HepG2 (cell line): ENCODE measurements around the gene ITGB1. TPM values are rescaled to one million over a fixed set of nuclear protein-coding genes. Genes with fewer than 3 reads are reported as not detected.

ENCODE experiments used
- ATM ChIP-seq: fragments of 450-650 bp; IDR thresholded peaks from 2 replicates; pipeline ENCODE4 v1.7.1; 2017; ENCODE audit warnings: mild to moderate bottlenecking, borderline replicate concordance
- BCL6 ChIP-seq: IDR thresholded peaks from 2 replicates; pipeline ENCODE4 v1.6.1; 2016; ENCODE audit warnings: missing genetic modification reagents, missing compliant biosample characterization
- ELF1 ChIP-seq: sonication (generic); formaldehyde crosslinking; IDR thresholded peaks from 2 replicates; pipeline ENCODE4 v1.4.0; 2020; ENCODE audit warnings: missing genetic modification reagents
- GATAD2A ChIP-seq: IDR thresholded peaks from 2 replicates; pipeline ENCODE4 v1.6.1; 2016
- HMG20A ChIP-seq: IDR thresholded peaks from 2 replicates; pipeline ENCODE4 v1.6.1; 2016; ENCODE audit warnings: borderline replicate concordance
- HOXD1 ChIP-seq: sonication (generic); formaldehyde crosslinking; IDR thresholded peaks from 2 replicates; pipeline ENCODE4 v1.5.0; 2020; ENCODE audit warnings: missing genetic modification reagents
- NR2F6 ChIP-seq, 2 experiments: IDR thresholded peaks; 2 replicates each; pipeline ENCODE4 v1.6.1; 2016; ENCODE audit warnings: antibody characterized with exemption in 1 of 2, mild to moderate bottlenecking in 1 of 2
- PHB2 ChIP-seq: fragments of 450-650 bp; IDR thresholded peaks from 2 replicates; pipeline ENCODE4 v1.6.1; 2018; ENCODE audit not compliant: partially characterized antibody
- REXO4 ChIP-seq: sonication (generic); formaldehyde crosslinking; IDR thresholded peaks from 2 replicates; pipeline ENCODE4 v1.8.0; 2022; ENCODE audit warnings: missing genetic modification reagents, mild to moderate bottlenecking, borderline replicate concordance
- SIN3A ChIP-seq: IDR thresholded peaks from 2 replicates; pipeline ENCODE4 v1.6.1; 2011; ENCODE audit warnings: low read depth, mild to moderate bottlenecking, control low read depth, low read length, borderline replicate concordance
- SOX6 ChIP-seq, 2 experiments: fragments of 450-650 bp in 1 of 2; sonication (generic) in 1 of 2; formaldehyde crosslinking in 1 of 2; IDR thresholded peaks; 2 replicates each; pipeline versions ENCODE4 v1.4.0 to v1.6.1; 2017 to 2020; ENCODE audit warnings: antibody characterized with exemption in 1 of 2, mild to moderate bottlenecking in 1 of 2, missing genetic modification reagents in 1 of 2
- ZBTB21 ChIP-seq: sonication (generic); formaldehyde crosslinking; IDR thresholded peaks from 2 replicates; pipeline ENCODE4 v1.4.0; 2020; ENCODE audit warnings: missing genetic modification reagents
- ZFP62 ChIP-seq: sonication (generic); formaldehyde crosslinking; IDR thresholded peaks from 2 replicates; pipeline ENCODE4 v1.4.0; 2020; ENCODE audit warnings: missing genetic modification reagents
- ZNF792 ChIP-seq: IDR thresholded peaks from 2 replicates; pipeline ENCODE4 v1.6.1; 2016
- polyA plus RNA-seq, 8 experiments: library from polyadenylated mRNA; depleted of rRNA in 3 of 8; stranded (reverse) in 7 of 8; unstranded in 1 of 8; fragments of >200 nt; fragmentation: Illumina TruSeq in 4 of 8; extraction: Trizol in 4 of 8; gene quantifications; 2 replicates each; pipeline versions ENCODE4 v1.2.1 to v1.2.3, GENCODE V29; 2011 to 2016; ENCODE audit warnings: low read depth in 4 of 8, missing spikeins in 1 of 8, mixed read lengths in 1 of 8; ENCODE audit not compliant: insufficient read depth in 1 of 8
- total RNA-seq, 5 experiments: library from RNA; depleted of rRNA; stranded (reverse); fragments of >200 nt; fragmentation: Illumina TruSeq; extraction: Trizol; gene quantifications; 2 replicates each; pipeline ENCODE4 v1.2.3, GENCODE V29; 2016; ENCODE audit warnings: low read depth in 1 of 5
- TF ChIP-seq, protein P1 (sequence below): sonication (generic); formaldehyde crosslinking; IDR thresholded peaks from 2 replicates; pipeline ENCODE4 v1.5.0; 2020; ENCODE audit warnings: mild to moderate bottlenecking, low read depth, missing genetic modification reagents, borderline replicate concordance
- TF ChIP-seq, protein P2 (sequence below): sonication (generic); formaldehyde crosslinking; IDR thresholded peaks from 2 replicates; pipeline ENCODE4 v1.4.0; 2020; ENCODE audit warnings: missing genetic modification reagents, mild to moderate bottlenecking, borderline replicate concordance
- TF ChIP-seq, protein P3 (sequence below): sonication (generic); formaldehyde crosslinking; conservative IDR thresholded peaks from 2 replicates; pipeline ENCODE4 v1.4.0; 2020; ENCODE audit warnings: mild to moderate bottlenecking, missing genetic modification reagents, moderate library complexity
- TF ChIP-seq, protein P4 (sequence below): IDR thresholded peaks from 2 replicates; pipeline ENCODE4 v1.4.0; 2020; ENCODE audit warnings: mild to moderate bottlenecking, missing genetic modification reagents
- TF ChIP-seq, protein P5 (sequence below): sonication (generic); formaldehyde crosslinking; conservative IDR thresholded peaks from 2 replicates; pipeline ENCODE4 v1.4.0; 2020; ENCODE audit warnings: missing genetic modification reagents

Gene ITGB1
- total and polyA plus RNA-seq, 2 of the 13 experiments (the other 11 are each of a cell fraction or from before 2014, with no cell fraction given): 190 to 204 TPM

DNA sequence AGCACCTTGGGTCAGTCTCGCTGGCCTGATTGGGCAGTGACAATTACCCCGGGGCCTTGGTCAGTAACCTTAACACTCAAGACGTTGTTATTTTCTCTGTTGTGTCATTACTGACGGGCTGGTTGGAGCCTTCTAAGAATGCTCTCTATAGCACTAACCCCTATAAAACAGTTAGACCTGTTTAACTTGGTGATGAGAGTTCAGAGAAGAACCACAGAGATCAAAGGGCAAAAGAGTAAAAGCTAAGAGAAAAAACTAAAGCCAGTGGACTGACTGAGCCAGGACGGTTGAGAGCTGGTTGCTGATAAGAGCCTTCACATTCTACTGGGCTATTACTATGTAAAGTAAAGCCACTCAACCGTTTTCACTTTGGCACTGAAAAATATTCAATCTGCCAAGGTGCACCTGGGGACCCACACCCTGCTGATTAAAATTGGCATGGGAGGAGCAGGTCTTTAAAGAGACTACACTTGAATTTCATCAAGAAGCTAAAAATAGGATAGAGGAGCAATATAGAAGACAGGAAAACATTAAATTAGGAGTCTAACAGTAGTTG is 13.6 kb upstream of the ITGB1 start (continued):
- TF ChIP-seq, protein P1, sequence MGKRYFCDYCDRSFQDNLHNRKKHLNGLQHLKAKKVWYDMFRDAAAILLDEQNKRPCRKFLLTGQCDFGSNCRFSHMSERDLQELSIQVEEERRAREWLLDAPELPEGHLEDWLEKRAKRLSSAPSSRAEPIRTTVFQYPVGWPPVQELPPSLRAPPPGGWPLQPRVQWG (CRISPR knock-in tag): no peak
- TF ChIP-seq ATM: no peak
- no peak for TF ChIP-seq SIN3A
- TF ChIP-seq, protein P2, sequence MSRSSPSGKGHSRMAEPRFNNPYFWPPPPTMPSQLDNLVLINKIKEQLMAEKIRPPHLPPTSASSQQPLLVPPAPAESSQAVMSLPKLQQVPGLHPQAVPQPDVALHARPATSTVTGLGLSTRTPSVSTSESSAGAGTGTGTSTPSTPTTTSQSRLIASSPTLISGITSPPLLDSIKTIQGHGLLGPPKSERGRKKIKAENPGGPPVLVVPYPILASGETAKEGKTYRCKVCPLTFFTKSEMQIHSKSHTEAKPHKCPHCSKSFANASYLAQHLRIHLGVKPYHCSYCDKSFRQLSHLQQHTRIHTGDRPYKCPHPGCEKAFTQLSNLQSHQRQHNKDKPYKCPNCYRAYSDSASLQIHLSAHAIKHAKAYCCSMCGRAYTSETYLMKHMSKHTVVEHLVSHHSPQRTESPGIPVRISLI: 0 out of 2 replicates have a peak, but pooled peaks have one; percentile 34
- TF ChIP-seq, protein P3, sequence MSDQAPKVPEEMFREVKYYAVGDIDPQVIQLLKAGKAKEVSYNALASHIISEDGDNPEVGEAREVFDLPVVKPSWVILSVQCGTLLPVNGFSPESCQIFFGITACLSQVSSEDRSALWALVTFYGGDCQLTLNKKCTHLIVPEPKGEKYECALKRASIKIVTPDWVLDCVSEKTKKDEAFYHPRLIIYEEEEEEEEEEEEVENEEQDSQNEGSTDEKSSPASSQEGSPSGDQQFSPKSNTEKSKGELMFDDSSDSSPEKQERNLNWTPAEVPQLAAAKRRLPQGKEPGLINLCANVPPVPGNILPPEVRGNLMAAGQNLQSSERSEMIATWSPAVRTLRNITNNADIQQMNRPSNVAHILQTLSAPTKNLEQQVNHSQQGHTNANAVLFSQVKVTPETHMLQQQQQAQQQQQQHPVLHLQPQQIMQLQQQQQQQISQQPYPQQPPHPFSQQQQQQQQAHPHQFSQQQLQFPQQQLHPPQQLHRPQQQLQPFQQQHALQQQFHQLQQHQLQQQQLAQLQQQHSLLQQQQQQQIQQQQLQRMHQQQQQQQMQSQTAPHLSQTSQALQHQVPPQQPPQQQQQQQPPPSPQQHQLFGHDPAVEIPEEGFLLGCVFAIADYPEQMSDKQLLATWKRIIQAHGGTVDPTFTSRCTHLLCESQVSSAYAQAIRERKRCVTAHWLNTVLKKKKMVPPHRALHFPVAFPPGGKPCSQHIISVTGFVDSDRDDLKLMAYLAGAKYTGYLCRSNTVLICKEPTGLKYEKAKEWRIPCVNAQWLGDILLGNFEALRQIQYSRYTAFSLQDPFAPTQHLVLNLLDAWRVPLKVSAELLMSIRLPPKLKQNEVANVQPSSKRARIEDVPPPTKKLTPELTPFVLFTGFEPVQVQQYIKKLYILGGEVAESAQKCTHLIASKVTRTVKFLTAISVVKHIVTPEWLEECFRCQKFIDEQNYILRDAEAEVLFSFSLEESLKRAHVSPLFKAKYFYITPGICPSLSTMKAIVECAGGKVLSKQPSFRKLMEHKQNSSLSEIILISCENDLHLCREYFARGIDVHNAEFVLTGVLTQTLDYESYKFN: peak; percentile 64
- no peak for TF ChIP-seq SOX6 (IDR thresholded peaks at IDR 0.05)
- TF ChIP-seq SOX6 (CRISPR knock-in tag; IDR thresholded peaks at IDR 0.05): peak; percentile 17; the same call in 1 of the 2 replicates
- TF ChIP-seq ZFP62 (CRISPR knock-in tag): no peak
- no peak for TF ChIP-seq REXO4 (CRISPR knock-in tag)
- TF ChIP-seq ELF1 (CRISPR knock-in tag): no peak
- TF ChIP-seq GATAD2A (CRISPR knock-in tag): peak; percentile 60
- no peak for TF ChIP-seq ZBTB21 (CRISPR knock-in tag)
- TF ChIP-seq, protein P4, sequence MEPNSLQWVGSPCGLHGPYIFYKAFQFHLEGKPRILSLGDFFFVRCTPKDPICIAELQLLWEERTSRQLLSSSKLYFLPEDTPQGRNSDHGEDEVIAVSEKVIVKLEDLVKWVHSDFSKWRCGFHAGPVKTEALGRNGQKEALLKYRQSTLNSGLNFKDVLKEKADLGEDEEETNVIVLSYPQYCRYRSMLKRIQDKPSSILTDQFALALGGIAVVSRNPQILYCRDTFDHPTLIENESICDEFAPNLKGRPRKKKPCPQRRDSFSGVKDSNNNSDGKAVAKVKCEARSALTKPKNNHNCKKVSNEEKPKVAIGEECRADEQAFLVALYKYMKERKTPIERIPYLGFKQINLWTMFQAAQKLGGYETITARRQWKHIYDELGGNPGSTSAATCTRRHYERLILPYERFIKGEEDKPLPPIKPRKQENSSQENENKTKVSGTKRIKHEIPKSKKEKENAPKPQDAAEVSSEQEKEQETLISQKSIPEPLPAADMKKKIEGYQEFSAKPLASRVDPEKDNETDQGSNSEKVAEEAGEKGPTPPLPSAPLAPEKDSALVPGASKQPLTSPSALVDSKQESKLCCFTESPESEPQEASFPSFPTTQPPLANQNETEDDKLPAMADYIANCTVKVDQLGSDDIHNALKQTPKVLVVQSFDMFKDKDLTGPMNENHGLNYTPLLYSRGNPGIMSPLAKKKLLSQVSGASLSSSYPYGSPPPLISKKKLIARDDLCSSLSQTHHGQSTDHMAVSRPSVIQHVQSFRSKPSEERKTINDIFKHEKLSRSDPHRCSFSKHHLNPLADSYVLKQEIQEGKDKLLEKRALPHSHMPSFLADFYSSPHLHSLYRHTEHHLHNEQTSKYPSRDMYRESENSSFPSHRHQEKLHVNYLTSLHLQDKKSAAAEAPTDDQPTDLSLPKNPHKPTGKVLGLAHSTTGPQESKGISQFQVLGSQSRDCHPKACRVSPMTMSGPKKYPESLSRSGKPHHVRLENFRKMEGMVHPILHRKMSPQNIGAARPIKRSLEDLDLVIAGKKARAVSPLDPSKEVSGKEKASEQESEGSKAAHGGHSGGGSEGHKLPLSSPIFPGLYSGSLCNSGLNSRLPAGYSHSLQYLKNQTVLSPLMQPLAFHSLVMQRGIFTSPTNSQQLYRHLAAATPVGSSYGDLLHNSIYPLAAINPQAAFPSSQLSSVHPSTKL (CRISPR knock-in tag): peak; percentile 54
- no peak for TF ChIP-seq HOXD1 (CRISPR knock-in tag)
- TF ChIP-seq NR2F6 (IDR thresholded peaks at IDR 0.05): peak; percentile 72
- TF ChIP-seq NR2F6 (CRISPR knock-in tag; IDR thresholded peaks at IDR 0.05): 0 out of 2 replicates have a peak, but pooled peaks have one; percentile 35
- no peak for TF ChIP-seq PHB2
- peak; percentile 88 for TF ChIP-seq BCL6
- TF ChIP-seq, protein P5, sequence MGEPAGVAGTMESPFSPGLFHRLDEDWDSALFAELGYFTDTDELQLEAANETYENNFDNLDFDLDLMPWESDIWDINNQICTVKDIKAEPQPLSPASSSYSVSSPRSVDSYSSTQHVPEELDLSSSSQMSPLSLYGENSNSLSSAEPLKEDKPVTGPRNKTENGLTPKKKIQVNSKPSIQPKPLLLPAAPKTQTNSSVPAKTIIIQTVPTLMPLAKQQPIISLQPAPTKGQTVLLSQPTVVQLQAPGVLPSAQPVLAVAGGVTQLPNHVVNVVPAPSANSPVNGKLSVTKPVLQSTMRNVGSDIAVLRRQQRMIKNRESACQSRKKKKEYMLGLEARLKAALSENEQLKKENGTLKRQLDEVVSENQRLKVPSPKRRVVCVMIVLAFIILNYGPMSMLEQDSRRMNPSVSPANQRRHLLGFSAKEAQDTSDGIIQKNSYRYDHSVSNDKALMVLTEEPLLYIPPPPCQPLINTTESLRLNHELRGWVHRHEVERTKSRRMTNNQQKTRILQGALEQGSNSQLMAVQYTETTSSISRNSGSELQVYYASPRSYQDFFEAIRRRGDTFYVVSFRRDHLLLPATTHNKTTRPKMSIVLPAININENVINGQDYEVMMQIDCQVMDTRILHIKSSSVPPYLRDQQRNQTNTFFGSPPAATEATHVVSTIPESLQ (CRISPR knock-in tag): no peak
- 0 out of 2 replicates have a peak, but pooled peaks have one; percentile 32 for TF ChIP-seq ZNF792
- peak; percentile 47; the same call in 1 of the 2 replicates for TF ChIP-seq HMG20A (CRISPR knock-in tag)
